ENCODE data around the gene PDGFRA. TPM values are rescaled to one million over a fixed set of nuclear protein-coding genes. Genes with fewer than 3 reads are reported as not detected.
A peak's percentile ranks its signal among the peaks of the same experiment; 100 is the strongest.

Gene PDGFRA
- total RNA-seq (2014; rRNA removed; shearing (Covaris generic)), result not detected in 2 replicates
- 0.02 and 0.06 TPM in 2 replicates for polyA plus RNA-seq (2015; cell fraction: cytosol; rRNA removed)
- 0.18 TPM in 1 of 2 replicates, not detected in the other for polyA plus RNA-seq (2015; cell fraction: nucleus; rRNA removed)

- no peak for DNase-seq (ENCODE audit: low read depth)
These were observed at the start of gene PDGFRA for GRCh38 chr4:54228961-54229501. TSS of gene PDGFRA (plus strand) at chr4:54229293. CDS start at chr4:54258769, 29,476 bp downstream.

- no peak for DNase-seq (ENCODE audit: low read depth)
These were observed 44.5 kb upstream of the PDGFRA start for GRCh38 chr4:54184581-54184980.

- no peak for DNase-seq (ENCODE audit: low read depth)
These were observed 43.9 kb upstream of the PDGFRA start for GRCh38 chr4:54185044-54185780.

- DNase-seq (ENCODE audit: low read depth), result no peak
These were observed 43.2 kb upstream of the PDGFRA start for GRCh38 chr4:54185866-54186265.

- no peak for DNase-seq (ENCODE audit: low read depth)
These were observed 42.7 kb upstream of the PDGFRA start for GRCh38 chr4:54186371-54186770.

GRCh38 chr4:54187148-54187547, 41.9 kb upstream of the PDGFRA start:
- DNase-seq (ENCODE audit: low read depth), result no peak

- DNase-seq (ENCODE audit: low read depth), result no peak
These were observed 40.0 kb upstream of the PDGFRA start for GRCh38 chr4:54189140-54189539.

- DNase-seq (ENCODE audit: low read depth), result peak; percentile 20
These were observed 36.3 kb upstream of the PDGFRA start for GRCh38 chr4:54192811-54193210.

GRCh38 chr4:54197926-54198325, 31.2 kb upstream of the PDGFRA start:
- no peak for DNase-seq (ENCODE audit: low read depth)

- DNase-seq (ENCODE audit: low read depth), result no peak
These were observed 29.2 kb upstream of the PDGFRA start for GRCh38 chr4:54199919-54200318.

- DNase-seq (ENCODE audit: low read depth), result no peak
These were observed 19.5 kb upstream of the PDGFRA start for GRCh38 chr4:54209617-54210016.

GRCh38 chr4:54213001-54213400, 16.1 kb upstream of the PDGFRA start:
- no peak for DNase-seq (ENCODE audit: low read depth)

- peak; percentile 23 for DNase-seq (ENCODE audit: low read depth)
These were observed 15.3 kb upstream of the PDGFRA start for GRCh38 chr4:54213761-54214160.

GRCh38 chr4:54215379-54216077, 13.6 kb upstream of the PDGFRA start:
- DNase-seq (ENCODE audit: low read depth), result no peak

- peak; percentile 80 for DNase-seq (ENCODE audit: low read depth)
These were observed 11.2 kb upstream of the PDGFRA start for GRCh38 chr4:54217642-54218495.

GRCh38 chr4:54218736-54219135, 10.4 kb upstream of the PDGFRA start:
- no peak for DNase-seq (ENCODE audit: low read depth)

- DNase-seq (ENCODE audit: low read depth), result no peak
These were observed 4.0 kb upstream of the PDGFRA start for GRCh38 chr4:54224996-54225597.

GRCh38 chr4:54225598-54226403, 3.3 kb upstream of the PDGFRA start:
- no peak for DNase-seq (ENCODE audit: low read depth)

- no peak for DNase-seq (ENCODE audit: low read depth)
These were observed 2.5 kb upstream of the PDGFRA start for GRCh38 chr4:54226404-54227255.
